H9 (cell line): ENCODE results near the gene EGR4. TPM values are rescaled to one million over a fixed set of nuclear protein-coding genes. Genes with fewer than 3 reads are reported as not detected.

Experiments used
- DNase-seq: peaks from one replicate; pipeline ENCODE4 v3.0.0-alpha.2; 2017
- H2AFZ ChIP-seq: one replicate; pipeline ENCODE4 v1.6.1; 2013; ENCODE audit warnings: mild to moderate bottlenecking, low read length, control low read depth, moderate library complexity
- H2AK5ac ChIP-seq: 2 replicates; pipeline ENCODE4 v1.6.1; 2013; ENCODE audit warnings: low read length, control low read depth, mixed read lengths; ENCODE audit not compliant: insufficient read length
- H2BK120ac ChIP-seq: one replicate; pipeline ENCODE4 v1.6.1; 2013; ENCODE audit warnings: low read depth, mild to moderate bottlenecking, low read length, control low read depth, inconsistent platforms; ENCODE audit not compliant: poor library complexity, severe bottlenecking
- H2BK12ac ChIP-seq: 2 replicates; pipeline ENCODE4 v1.6.1; 2013; ENCODE audit warnings: low read length, control low read depth, mixed read lengths, low read depth; ENCODE audit not compliant: insufficient read length
- H2BK15ac ChIP-seq: 2 replicates; pipeline ENCODE4 v1.6.1; 2013; ENCODE audit warnings: low read depth, low read length, control low read depth
- H2BK20ac ChIP-seq: one replicate; pipeline ENCODE4 v1.6.1; 2013; ENCODE audit warnings: low read depth, mild to moderate bottlenecking, low read length, control low read depth, inconsistent platforms; ENCODE audit not compliant: poor library complexity, severe bottlenecking
- H2BK5ac ChIP-seq: 2 replicates; pipeline ENCODE4 v1.6.1; 2013; ENCODE audit warnings: low read length, control low read depth, mixed read lengths; ENCODE audit not compliant: insufficient read length
- H3K14ac ChIP-seq: 2 replicates; pipeline ENCODE4 v1.6.1; 2013; ENCODE audit warnings: low read length, control low read depth; ENCODE audit not compliant: insufficient read depth
- H3K18ac ChIP-seq: 2 replicates; pipeline ENCODE4 v1.6.1; 2013; ENCODE audit warnings: low read depth, mild to moderate bottlenecking, mixed read lengths, low read length, control low read depth; ENCODE audit not compliant: insufficient read length
- H3K23ac ChIP-seq: 2 replicates; pipeline ENCODE4 v1.6.1; 2013; ENCODE audit warnings: low read length, control low read depth, mixed read lengths, low read depth; ENCODE audit not compliant: insufficient read length
- H3K23me2 ChIP-seq: 2 replicates; pipeline ENCODE4 v1.6.1; 2013; ENCODE audit warnings: low read depth, mild to moderate bottlenecking, mixed read lengths, low read length, control low read depth; ENCODE audit not compliant: insufficient read length, poor library complexity, severe bottlenecking
- H3K27ac ChIP-seq: 2 replicates; pipeline ENCODE4 v1.5.1; 2013; ENCODE audit warnings: low read length, control low read depth, mixed read lengths, low read depth; ENCODE audit not compliant: insufficient read length
- H3K27me3 ChIP-seq: 2 replicates; pipeline ENCODE4 v1.6.1; 2013; ENCODE audit warnings: low read length, control low read depth, inconsistent platforms; ENCODE audit not compliant: insufficient read depth
- H3K4ac ChIP-seq: 2 replicates; pipeline ENCODE4 v1.6.1; 2013; ENCODE audit warnings: low read depth, mild to moderate bottlenecking, control low read depth, inconsistent platforms, low read length, moderate library complexity
- H3K4me1 ChIP-seq: 2 replicates; pipeline ENCODE4 v1.6.1; 2013; ENCODE audit warnings: low read length, control low read depth, inconsistent platforms; ENCODE audit not compliant: insufficient read depth
- H3K4me2 ChIP-seq: 2 replicates; pipeline ENCODE4 v1.6.1; 2013; ENCODE audit warnings: low read length, control low read depth, mixed read lengths; ENCODE audit not compliant: insufficient read length, insufficient read depth
- H3K56ac ChIP-seq: 2 replicates; pipeline ENCODE4 v1.6.1; 2013; ENCODE audit warnings: low read depth, mild to moderate bottlenecking, mixed read lengths, low read length, control low read depth; ENCODE audit not compliant: insufficient read length
- H3K79me1 ChIP-seq: 2 replicates; pipeline ENCODE4 v1.6.1; 2013; ENCODE audit warnings: low read depth, mild to moderate bottlenecking, moderate library complexity, low read length, control low read depth, inconsistent platforms; ENCODE audit not compliant: insufficient read depth, poor library complexity, severe bottlenecking
- H3K79me2 ChIP-seq: 2 replicates; pipeline ENCODE4 v1.6.1; 2013; ENCODE audit warnings: low read length, control low read depth, inconsistent platforms; ENCODE audit not compliant: insufficient read depth
- H3K9ac ChIP-seq: 2 replicates; pipeline ENCODE4 v1.6.1; 2013; ENCODE audit warnings: low read length, control low read depth, mixed read lengths; ENCODE audit not compliant: insufficient read length; ENCODE audit errors: extremely low read depth
- H3K9me3 ChIP-seq: one replicate; pipeline ENCODE4 v1.6.1; 2013; ENCODE audit warnings: low read depth, low read length, inconsistent platforms; ENCODE audit not compliant: control insufficient read depth
- H3T11ph ChIP-seq: one replicate; pipeline ENCODE4 v1.6.1; 2013; ENCODE audit warnings: mild to moderate bottlenecking, low read length, control low read depth, inconsistent platforms
- H4K20me1 ChIP-seq: one replicate; pipeline ENCODE4 v1.6.1; 2013; ENCODE audit not compliant: control insufficient read depth, insufficient read length, insufficient read depth
- H4K5ac ChIP-seq: 2 replicates; pipeline ENCODE4 v1.6.1; 2013; ENCODE audit warnings: low read depth, mild to moderate bottlenecking, mixed read lengths, low read length, control low read depth; ENCODE audit not compliant: insufficient read length
- H4K8ac ChIP-seq: replicated peaks from 2 replicates; pipeline ENCODE4 v1.6.1; 2013; ENCODE audit warnings: low read length, control low read depth, mixed read lengths, low read depth; ENCODE audit not compliant: insufficient read length
- H4K91ac ChIP-seq: 2 replicates; pipeline ENCODE4 v1.6.1; 2013; ENCODE audit warnings: low read depth, mild to moderate bottlenecking, moderate library complexity, mixed read lengths, low read length, control low read depth; ENCODE audit not compliant: insufficient read length
- H3K27ac Mint-ChIP-seq, 3 experiments: 2 replicates in 2 of 3; 3 replicates in 1 of 3; pipeline ENCODE4 v1.8.0; 2020 to 2021; ENCODE audit warnings: mixed read lengths in 3 of 3, mild to moderate bottlenecking in 1 of 3, moderate library complexity in 1 of 3
- H3K27me3 Mint-ChIP-seq: 2 replicates; pipeline ENCODE4 v1.8.0; 2021; ENCODE audit warnings: low read depth, mild to moderate bottlenecking, moderate library complexity, mixed read lengths
- H3K36me3 Mint-ChIP-seq, 3 experiments: 2 replicates in 2 of 3; 3 replicates in 1 of 3; pipeline ENCODE4 v1.8.0; 2020 to 2021; ENCODE audit warnings: low read depth in 3 of 3, mixed read lengths in 3 of 3; ENCODE audit not compliant: insufficient read depth in 1 of 3
- H3K4me1 Mint-ChIP-seq, 2 experiments: 2 replicates each; pipeline ENCODE4 v1.8.0; 2020; ENCODE audit warnings: mixed read lengths in 2 of 2
- H3K4me3 Mint-ChIP-seq, 2 experiments: 2 replicates in 1 of 2; 3 replicates in 1 of 2; pipeline ENCODE4 v1.8.0; 2020 to 2021; ENCODE audit warnings: mild to moderate bottlenecking in 2 of 2, mixed read lengths in 2 of 2, moderate library complexity in 1 of 2
- H3K9me3 Mint-ChIP-seq, 2 experiments: 2 replicates in 1 of 2; 3 replicates in 1 of 2; pipeline ENCODE4 v1.8.0; 2020; ENCODE audit warnings: mild to moderate bottlenecking in 2 of 2, mixed read lengths in 2 of 2, moderate library complexity in 1 of 2
- WGBS: extraction: QIAGEN DNeasy Blood & Tissue Kit; methylation state at CpG from one replicate; pipeline ENCODE4 v1.1.7; 2013; ENCODE audit warnings: missing lambda C conversion rate, low lambda C conversion rate, mixed read lengths; ENCODE audit not compliant: insufficient read length; ENCODE audit errors: extremely low coverage; 5-methylcytosine and 5-hydroxymethylcytosine counted together
- total RNA-seq: library from RNA; stranded (reverse); gene quantifications from 2 replicates; pipeline ENCODE4 v1.2.1, GENCODE V29; 2021
- TF ChIP-seq, protein P1 (sequence below): fragments of 200-600 bp; sonication (generic); conservative IDR thresholded peaks from 3 replicates; pipeline ENCODE4 v1.8.0; 2021; ENCODE audit warnings: antibody characterized with exemption, mild to moderate bottlenecking

The EGR4 gene
- total RNA-seq, 1 experiment from 2014 or later, result 0.85 TPM

DNA sequence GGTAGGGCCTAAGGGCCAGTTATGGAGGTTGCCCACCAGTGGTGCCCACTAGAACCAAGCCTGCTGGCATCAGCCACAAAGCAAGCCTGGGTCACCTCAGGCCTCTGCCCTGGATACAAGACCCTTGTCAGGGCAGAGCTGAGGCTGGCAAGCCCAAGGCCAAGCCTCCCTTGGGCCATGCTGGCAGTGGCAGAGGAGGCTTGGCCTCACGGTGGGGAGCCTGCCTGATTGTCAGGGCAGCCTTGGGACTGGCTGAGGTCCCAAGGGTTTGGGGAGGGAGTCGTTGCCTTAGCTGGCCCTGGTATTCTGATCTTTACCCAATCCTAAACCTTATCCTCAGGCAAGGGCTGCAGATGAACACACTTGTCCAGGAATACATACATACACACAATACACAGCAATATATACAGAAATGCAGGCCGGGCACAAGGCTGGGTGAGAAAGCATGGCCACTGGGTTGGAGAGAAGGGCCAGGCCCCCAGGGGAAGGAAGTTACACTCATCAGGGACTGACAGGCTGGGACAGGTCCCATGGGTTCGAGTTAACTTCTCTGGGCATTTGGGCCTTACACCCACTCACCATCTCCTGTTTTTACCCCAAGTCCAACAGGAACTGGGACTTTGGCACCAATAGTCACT, 38.2 kb downstream of the EGR4 start:
- Histone ChIP-seq H3K4me1 (no peaks in the 10 kb centered on the region), H4K91ac (no peak overlapping the region), H2BK5ac (no peak overlapping the region), H3K14ac (no peak overlapping the region), H2BK15ac (no peak overlapping the region), H2AK5ac (no peak overlapping the region), H3K23me2 (no peaks in the 10 kb centered on the region), H3K27me3 (no peaks in the 10 kb centered on the region), H3K79me2 (no peaks in the 10 kb centered on the region), H2BK20ac (no peak overlapping the region), H2AFZ (no peak overlapping the region), H3K23ac (no peak overlapping the region), H3K4ac (no peak overlapping the region), H2BK120ac (no peak overlapping the region), H4K5ac (no peak overlapping the region), H3K27ac (no peak overlapping the region), H3K9ac (no peak overlapping the region), H3K18ac (no peak overlapping the region), H3K4me2 (no peak overlapping the region), H3T11ph (no peak overlapping the region), H3K56ac (no peak overlapping the region), H3K79me1 (no peaks in the 10 kb centered on the region), H4K20me1 (no peaks in the 10 kb centered on the region), H2BK12ac (no peak overlapping the region), H4K8ac (no peak overlapping the region), H3K9me3 (no peaks in the 10 kb centered on the region)
- WGBS, result no CpG with 5 or more reads among the region's 4 CpGs
- Mint-ChIP-seq H3K9me3 (no peaks in the 10 kb centered on the region; a peak in 1 of 5 replicates), H3K27me3 (no peaks in the 10 kb centered on the region), H3K4me1 (peaks cover 10 to 16% of the 10 kb centered on the region in 2 experiments), H3K36me3 (peaks cover 34 to 60% (median 42%) of the 10 kb centered on the region in 3 experiments), H3K27ac (peak overlapping the region in 2 of 3 experiments; percentile 28 to 40; a peak in 1 of 7 replicates), H3K4me3 (no peak overlapping the region)
- TF ChIP-seq, protein P1, sequence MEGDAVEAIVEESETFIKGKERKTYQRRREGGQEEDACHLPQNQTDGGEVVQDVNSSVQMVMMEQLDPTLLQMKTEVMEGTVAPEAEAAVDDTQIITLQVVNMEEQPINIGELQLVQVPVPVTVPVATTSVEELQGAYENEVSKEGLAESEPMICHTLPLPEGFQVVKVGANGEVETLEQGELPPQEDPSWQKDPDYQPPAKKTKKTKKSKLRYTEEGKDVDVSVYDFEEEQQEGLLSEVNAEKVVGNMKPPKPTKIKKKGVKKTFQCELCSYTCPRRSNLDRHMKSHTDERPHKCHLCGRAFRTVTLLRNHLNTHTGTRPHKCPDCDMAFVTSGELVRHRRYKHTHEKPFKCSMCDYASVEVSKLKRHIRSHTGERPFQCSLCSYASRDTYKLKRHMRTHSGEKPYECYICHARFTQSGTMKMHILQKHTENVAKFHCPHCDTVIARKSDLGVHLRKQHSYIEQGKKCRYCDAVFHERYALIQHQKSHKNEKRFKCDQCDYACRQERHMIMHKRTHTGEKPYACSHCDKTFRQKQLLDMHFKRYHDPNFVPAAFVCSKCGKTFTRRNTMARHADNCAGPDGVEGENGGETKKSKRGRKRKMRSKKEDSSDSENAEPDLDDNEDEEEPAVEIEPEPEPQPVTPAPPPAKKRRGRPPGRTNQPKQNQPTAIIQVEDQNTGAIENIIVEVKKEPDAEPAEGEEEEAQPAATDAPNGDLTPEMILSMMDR, result no peak
- DNase-seq, result no peak
